NCI-H128 (cell line): ENCODE measurements around the gene CHERP.
"Not testable (repeated sequence)": the region's sequence is repeated elsewhere in the genome, so short reads cannot be mapped to it uniquely, and the experiment has no call there.

Experiments
- DNase-seq: peaks from one replicate; lab custom pipeline; 2025; ENCODE audit not compliant: unreplicated experiment; lab: John Stamatoyannopoulos, UW

The CHERP gene

GRCh38 chr19:16482745-16483144 lies 59.5 kb downstream of the CHERP start:
- DNase-seq = no peak

- no peak for DNase-seq
These were observed 64.9 kb downstream of the CHERP start for GRCh38 chr19:16477311-16477710.

- DNase-seq = no peak
These were observed 65.8 kb downstream of the CHERP start for GRCh38 chr19:16476401-16476800.

GRCh38 chr19:16473875-16474392 lies 68.3 kb downstream of the CHERP start:
- no peak for DNase-seq

- no peak for DNase-seq
These were observed 69.2 kb downstream of the CHERP start for GRCh38 chr19:16472992-16473391.

- DNase-seq = not testable (repeated sequence)
These were observed 69.7 kb downstream of the CHERP start for GRCh38 chr19:16472559-16472899.

GRCh38 chr19:16470911-16471811 lies 71.1 kb downstream of the CHERP start:
- DNase-seq = no peak

- no peak for DNase-seq
These were observed 71.7 kb downstream of the CHERP start for GRCh38 chr19:16470541-16470910.
